ENCODE data around the gene BRI3BP.
A peak's percentile ranks its signal among the peaks of the same experiment; 100 is the strongest.
"Not testable (repeated sequence)": the region's sequence is repeated elsewhere in the genome, so short reads cannot be mapped to it uniquely, and the experiment has no call there.

Gene BRI3BP

GRCh38 chr12:124975276-124975675 lies 18.2 kb upstream of the BRI3BP start:
- DNase-seq, result no peak

- DNase-seq, result no peak
Observed at GRCh38 chr12:124976999-124977398, 16.4 kb upstream of the BRI3BP start.

- DNase-seq, result no peak
Observed at GRCh38 chr12:124979568-124979967, 13.9 kb upstream of the BRI3BP start.

- no peak for DNase-seq
Observed at GRCh38 chr12:124980098-124980892, 13.2 kb upstream of the BRI3BP start.

- not testable (repeated sequence) for DNase-seq
Observed at GRCh38 chr12:124986876-124987275, 6.6 kb upstream of the BRI3BP start.

GRCh38 chr12:124992874-124993625 lies 395 bp upstream of the BRI3BP start:
- peak; percentile 73 for DNase-seq

- no peak for DNase-seq
Observed at GRCh38 chr12:124994437-124994975, 1.1 kb downstream of the BRI3BP start.

- DNase-seq, result no peak
Observed at GRCh38 chr12:124995200-124995961, 1.9 kb downstream of the BRI3BP start.

- no peak for DNase-seq
Observed at GRCh38 chr12:124998705-124999104, 5.3 kb downstream of the BRI3BP start.

- no peak for DNase-seq
Observed at GRCh38 chr12:125001636-125002035, 8.2 kb downstream of the BRI3BP start.

- no peak for DNase-seq
Observed at GRCh38 chr12:125003021-125003420, 9.6 kb downstream of the BRI3BP start.

- no peak for DNase-seq
Observed at GRCh38 chr12:125004621-125005020, 11.2 kb downstream of the BRI3BP start.

- no peak for DNase-seq
Observed at GRCh38 chr12:125005652-125006051, 12.2 kb downstream of the BRI3BP start.

- DNase-seq, result no peak
Observed at GRCh38 chr12:125006365-125006764, 12.9 kb downstream of the BRI3BP start.

- DNase-seq, result no peak
Observed at GRCh38 chr12:125013816-125014442, 20.5 kb downstream of the BRI3BP start.

GRCh38 chr12:125014526-125014925 lies 21.1 kb downstream of the BRI3BP start:
- no peak for DNase-seq

GRCh38 chr12:125015680-125016310 lies 22.4 kb downstream of the BRI3BP start:
- no peak for DNase-seq

GRCh38 chr12:125017801-125018200 lies 24.4 kb downstream of the BRI3BP start:
- no peak for DNase-seq

- no peak for DNase-seq
Observed at GRCh38 chr12:125018356-125018755, 24.9 kb downstream of the BRI3BP start.

- no peak for DNase-seq
Observed at GRCh38 chr12:125021096-125021495, 27.7 kb downstream of the BRI3BP start.

GRCh38 chr12:125021771-125022170 lies 28.3 kb downstream of the BRI3BP start:
- DNase-seq, result no peak

GRCh38 chr12:125023065-125023464 lies 29.6 kb downstream of the BRI3BP start:
- no peak for DNase-seq

Measured in activated gamma-delta T cell treated with Interleukin-2 at 50 U/mL for 16 hours (primary cell).